NT2/D1 (cell line): ENCODE measurements around the gene ARMC9.

Experiments
- DNase-seq: peaks from one replicate; pipeline ENCODE4 v3.0.0-alpha.2; 2011; ENCODE audit warnings: low read depth, low spot score
- H3K27me3 ChIP-seq: 2 replicates; pipeline ENCODE4 v1.6.0; 2011; ENCODE audit warnings: mild to moderate bottlenecking; ENCODE audit not compliant: insufficient read length, insufficient read depth
- H3K36me3 ChIP-seq: 2 replicates; pipeline ENCODE4 v1.6.1; 2011; ENCODE audit warnings: mild to moderate bottlenecking, low read length, mixed read lengths; ENCODE audit not compliant: insufficient read depth, insufficient read length
- H3K4me1 ChIP-seq: 2 replicates; pipeline ENCODE4 v1.5.1; 2011; ENCODE audit not compliant: insufficient read depth, insufficient read length
- H3K4me3 ChIP-seq: 2 replicates; pipeline ENCODE4 v1.5.1; 2011; ENCODE audit warnings: low read depth; ENCODE audit not compliant: insufficient read length
- H3K9ac ChIP-seq: 2 replicates; pipeline ENCODE4 v1.6.0; 2011; ENCODE audit warnings: low read depth; ENCODE audit not compliant: insufficient read length
- H3K9me3 ChIP-seq: 2 replicates; pipeline ENCODE4 v1.5.1; 2011; ENCODE audit warnings: mild to moderate bottlenecking, low read length; ENCODE audit not compliant: insufficient read depth
- SUZ12 ChIP-seq: IDR thresholded peaks from 2 replicates; pipeline ENCODE4 v1.6.1; 2011; ENCODE audit not compliant: insufficient read length, insufficient read depth; ENCODE audit errors: extremely low read depth
- YY1 ChIP-seq: IDR thresholded peaks from 2 replicates; pipeline ENCODE4 v1.6.1; 2011; ENCODE audit not compliant: insufficient read length, insufficient read depth
- ZNF274 ChIP-seq: IDR thresholded peaks from 2 replicates; pipeline ENCODE4 v1.6.1; 2011; ENCODE audit warnings: mild to moderate bottlenecking, low read depth, low read length

The ARMC9 gene

GRCh38 chr2:231330311-231330710 is 131.9 kb downstream of the ARMC9 start:
- Histone ChIP-seq H3K36me3 (peaks cover 30% of the 10 kb centered on the region), H3K4me3 (no peak overlapping the region), H3K4me1 (peaks cover 4% of the 10 kb centered on the region), H3K27me3 (no peaks in the 10 kb centered on the region), H3K9ac (no peak overlapping the region), H3K9me3 (no peaks in the 10 kb centered on the region)
- no peak for DNase-seq
- no peak for TF ChIP-seq SUZ12
- TF ChIP-seq ZNF274 = no peak
- TF ChIP-seq YY1 = no peak

DNA sequence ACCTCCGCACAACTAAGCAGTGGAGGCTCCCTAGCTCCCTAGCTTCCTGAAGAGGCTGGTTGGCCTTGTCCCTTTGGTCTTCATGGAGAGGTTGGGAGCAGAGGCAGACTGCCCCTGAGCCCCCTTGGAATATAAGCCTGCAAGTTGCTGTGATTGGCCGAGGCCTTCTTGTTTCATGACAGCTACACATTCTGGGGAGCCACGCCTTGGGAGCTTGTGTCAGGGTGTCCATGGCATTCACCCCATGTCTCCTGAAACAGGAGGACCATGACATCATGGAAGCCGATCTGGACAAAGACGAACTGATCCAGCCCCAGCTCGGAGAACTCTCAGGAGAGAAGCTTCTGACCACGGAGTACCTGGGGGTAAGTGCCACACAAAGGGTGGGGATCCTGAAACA is 133.1 kb downstream of the ARMC9 start:
- no peaks in the 10 kb centered on the region for H3K9me3 ChIP-seq
- H3K9ac ChIP-seq = no peak overlapping the region
- H3K4me3 ChIP-seq = no peak overlapping the region
- TF ChIP-seq ZNF274 (no peak), YY1 (no peak)
- DNase-seq = no peak
- H3K4me1 ChIP-seq = peaks cover 4% of the 10 kb centered on the region
- no peaks in the 10 kb centered on the region for H3K27me3 ChIP-seq
- H3K36me3 ChIP-seq = peaks cover 30% of the 10 kb centered on the region

DNA sequence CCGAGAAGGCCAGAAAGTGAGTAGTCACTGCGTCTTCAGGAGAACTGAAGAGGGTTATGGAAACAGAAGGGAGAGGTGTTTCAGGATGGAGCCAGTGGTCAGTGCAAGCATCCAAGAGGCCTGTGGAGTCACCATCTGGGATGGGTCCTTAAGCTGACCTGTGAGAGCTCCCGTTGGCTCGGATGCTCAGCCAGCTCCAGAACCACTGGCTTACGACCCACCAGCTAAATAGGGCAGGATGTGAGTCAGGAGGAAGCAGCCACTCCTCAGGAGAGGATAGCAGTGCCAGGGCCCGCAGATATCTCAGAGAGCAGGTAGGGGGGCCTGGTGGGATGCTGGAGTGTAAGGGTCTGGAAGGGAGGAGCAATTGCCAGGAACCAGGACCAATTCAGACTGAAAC is 134.0 kb downstream of the ARMC9 start:
- no peak overlapping the region for H3K9ac ChIP-seq
- TF ChIP-seq YY1 (no peak), ZNF274 (no peak), SUZ12 (no peak)

DNA sequence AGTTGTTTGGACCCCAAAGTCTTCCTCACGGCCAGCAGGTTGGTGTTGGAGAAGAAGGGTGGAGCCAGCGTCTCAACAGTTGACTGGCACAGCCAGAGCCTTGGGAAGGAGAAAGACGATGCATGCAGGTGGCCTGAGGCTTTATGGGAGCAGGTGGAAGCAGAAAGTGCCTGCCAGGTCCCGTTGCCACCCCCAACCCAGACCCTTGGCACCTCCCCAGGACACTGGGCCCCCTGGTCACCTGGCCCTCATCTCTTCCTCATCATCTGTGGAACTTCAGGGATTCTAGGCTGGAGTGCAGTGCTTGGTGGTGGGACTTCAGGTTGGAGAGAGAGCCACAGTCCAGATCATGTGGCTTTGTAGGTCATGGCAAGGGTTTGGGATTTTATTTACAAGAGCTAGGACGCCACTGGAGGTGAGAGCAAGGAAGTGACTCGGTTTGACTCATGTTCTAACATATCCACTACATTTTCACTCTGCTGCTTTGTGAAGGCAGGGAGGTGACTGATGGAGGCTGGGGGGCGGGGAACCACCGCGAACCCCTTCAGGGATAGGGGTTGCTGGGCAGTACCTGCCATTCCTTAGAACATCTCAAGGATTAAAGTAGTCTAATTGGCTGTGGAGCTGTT is 134.6 kb downstream of the ARMC9 start:
- no peak overlapping the region for H3K4me3 ChIP-seq
- H3K9me3 ChIP-seq = no peaks in the 10 kb centered on the region
- no peaks in the 10 kb centered on the region for H3K4me1 ChIP-seq
- no peak for DNase-seq
- peaks cover 30% of the 10 kb centered on the region for H3K36me3 ChIP-seq
- H3K27me3 ChIP-seq = no peaks in the 10 kb centered on the region
- no peak overlapping the region for H3K9ac ChIP-seq
- TF ChIP-seq SUZ12 (no peak), YY1 (no peak), ZNF274 (no peak)

More for the DNA sequence above, 134.0 kb downstream of the ARMC9 start:
- no peak for DNase-seq
- H3K4me1 ChIP-seq = no peaks in the 10 kb centered on the region
- no peaks in the 10 kb centered on the region for H3K27me3 ChIP-seq
- no peaks in the 10 kb centered on the region for H3K9me3 ChIP-seq
- peaks cover 30% of the 10 kb centered on the region for H3K36me3 ChIP-seq
- H3K4me3 ChIP-seq = no peak overlapping the region

DNA sequence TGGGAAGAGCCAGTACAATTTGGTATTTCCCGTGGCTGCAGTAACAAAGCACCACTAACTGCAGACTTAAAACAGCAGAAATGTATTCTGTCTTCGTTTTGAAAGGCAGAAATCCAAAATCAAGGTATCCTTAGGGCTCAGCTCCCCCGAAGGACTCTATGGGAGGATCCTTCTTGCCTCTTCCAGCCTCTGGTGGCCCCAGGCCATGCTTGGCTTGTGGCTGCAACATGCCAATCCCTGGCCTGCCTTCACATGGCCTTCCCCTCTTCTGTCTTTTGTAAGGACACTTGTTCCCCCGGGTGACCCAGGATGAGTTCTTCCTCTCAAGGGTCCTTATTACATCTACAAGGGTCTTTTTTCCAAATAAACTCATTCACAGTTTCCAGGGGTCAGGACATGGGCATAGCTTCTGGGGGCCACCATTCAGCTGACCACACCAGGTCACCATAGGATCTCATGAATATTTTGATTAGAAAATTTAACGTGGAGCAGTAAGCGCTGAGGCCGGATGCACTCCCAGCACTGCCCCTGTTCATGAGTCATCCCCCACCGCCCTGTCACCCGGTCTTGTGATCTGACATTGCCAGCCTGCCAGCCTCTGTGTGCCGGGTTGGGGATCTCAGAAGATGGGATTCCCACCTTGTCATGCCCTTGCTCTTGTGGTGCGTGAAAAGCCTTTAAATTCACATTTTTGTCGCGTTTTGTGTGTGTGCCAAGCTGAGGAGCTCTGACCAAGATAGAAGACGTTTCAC is 135.9 kb downstream of the ARMC9 start:
- no peaks in the 10 kb centered on the region for H3K9me3 ChIP-seq

GRCh38 chr2:231334981-231335380 is 136.6 kb downstream of the ARMC9 start:
- H3K36me3 ChIP-seq = peaks cover 30% of the 10 kb centered on the region
- H3K4me1 ChIP-seq = no peaks in the 10 kb centered on the region
- H3K9me3 ChIP-seq = no peaks in the 10 kb centered on the region
- H3K9ac ChIP-seq = no peak overlapping the region
- no peak for DNase-seq
- TF ChIP-seq SUZ12 (no peak), ZNF274 (no peak), YY1 (no peak)
- no peak overlapping the region for H3K4me3 ChIP-seq
- H3K27me3 ChIP-seq = no peaks in the 10 kb centered on the region

More for the DNA sequence above, 135.9 kb downstream of the ARMC9 start:
- no peak for TF ChIP-seq SUZ12
- TF ChIP-seq ZNF274 = no peak
- no peak for TF ChIP-seq YY1
- Histone ChIP-seq H3K36me3 (peaks cover 30% of the 10 kb centered on the region), H3K9ac (no peak overlapping the region), H3K4me1 (no peaks in the 10 kb centered on the region), H3K4me3 (no peak overlapping the region), H3K27me3 (no peaks in the 10 kb centered on the region)
- no peak for DNase-seq

DNA sequence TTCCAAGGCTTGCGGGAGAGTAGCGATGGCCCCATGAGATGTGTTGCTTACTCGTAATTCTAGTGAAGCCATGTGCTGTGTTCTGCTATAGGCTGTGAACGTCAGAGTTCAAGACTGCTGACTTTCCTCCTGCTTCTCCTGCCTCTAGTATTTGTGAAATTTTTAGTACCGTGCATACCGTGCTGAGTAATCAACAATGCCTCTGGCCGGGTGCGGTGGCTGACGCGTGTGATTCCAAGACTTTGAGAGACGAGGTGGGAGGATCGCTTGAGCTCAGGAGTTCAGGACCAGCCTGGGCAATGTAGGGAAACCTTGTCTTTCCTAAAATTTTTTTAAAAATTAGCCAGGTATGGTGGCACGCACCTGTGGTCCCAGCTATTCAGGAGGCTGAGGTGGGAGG is 137.2 kb downstream of the ARMC9 start:
- no peak for DNase-seq
- peaks cover 28% of the 10 kb centered on the region for H3K36me3 ChIP-seq
- no peak overlapping the region for H3K9ac ChIP-seq
- no peaks in the 10 kb centered on the region for H3K4me1 ChIP-seq
- no peak overlapping the region for H3K4me3 ChIP-seq
- H3K27me3 ChIP-seq = no peaks in the 10 kb centered on the region
- TF ChIP-seq ZNF274 (no peak), YY1 (no peak)
- H3K9me3 ChIP-seq = no peaks in the 10 kb centered on the region
